ENCODE results near the gene ANO6.

DNA sequence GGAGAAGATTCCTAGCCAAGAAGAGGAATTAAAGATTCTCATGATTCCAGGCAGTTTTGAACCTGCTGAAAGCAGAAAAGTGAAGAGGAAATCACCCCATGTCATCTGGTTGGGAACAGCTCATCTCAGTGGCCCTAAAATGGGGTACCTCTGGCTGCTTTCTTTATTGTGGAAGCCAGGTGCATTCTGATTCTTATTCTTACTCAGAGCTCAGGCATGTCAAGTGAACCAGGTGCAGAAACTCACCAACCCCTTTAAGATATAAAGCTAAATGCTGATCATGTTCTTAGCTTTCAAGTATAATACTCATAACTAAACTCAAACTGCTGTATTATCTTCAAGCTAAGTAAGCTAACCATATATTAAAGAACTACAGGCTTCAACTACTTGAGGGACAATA is 259.7 kb downstream of the ANO6 start:
- TF ChIP-seq EZH2 (IDR thresholded peaks at IDR 0.05; ENCODE audit: borderline replicate concordance, low read length): no peak
- TF ChIP-seq, protein P1, sequence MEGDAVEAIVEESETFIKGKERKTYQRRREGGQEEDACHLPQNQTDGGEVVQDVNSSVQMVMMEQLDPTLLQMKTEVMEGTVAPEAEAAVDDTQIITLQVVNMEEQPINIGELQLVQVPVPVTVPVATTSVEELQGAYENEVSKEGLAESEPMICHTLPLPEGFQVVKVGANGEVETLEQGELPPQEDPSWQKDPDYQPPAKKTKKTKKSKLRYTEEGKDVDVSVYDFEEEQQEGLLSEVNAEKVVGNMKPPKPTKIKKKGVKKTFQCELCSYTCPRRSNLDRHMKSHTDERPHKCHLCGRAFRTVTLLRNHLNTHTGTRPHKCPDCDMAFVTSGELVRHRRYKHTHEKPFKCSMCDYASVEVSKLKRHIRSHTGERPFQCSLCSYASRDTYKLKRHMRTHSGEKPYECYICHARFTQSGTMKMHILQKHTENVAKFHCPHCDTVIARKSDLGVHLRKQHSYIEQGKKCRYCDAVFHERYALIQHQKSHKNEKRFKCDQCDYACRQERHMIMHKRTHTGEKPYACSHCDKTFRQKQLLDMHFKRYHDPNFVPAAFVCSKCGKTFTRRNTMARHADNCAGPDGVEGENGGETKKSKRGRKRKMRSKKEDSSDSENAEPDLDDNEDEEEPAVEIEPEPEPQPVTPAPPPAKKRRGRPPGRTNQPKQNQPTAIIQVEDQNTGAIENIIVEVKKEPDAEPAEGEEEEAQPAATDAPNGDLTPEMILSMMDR (conservative IDR thresholded peaks at IDR 0.05 in 1 of 2, IDR thresholded peaks at IDR 0.05 in 1 of 2; ENCODE audit: extremely low read depth in 1 of 2, insufficient read depth in 1 of 2, low read depth in 1 of 2, low read length in 2 of 2): no peak

Measured in mammary epithelial cell (primary cell).